SW 1271 (cell line): Measurements from ENCODE around the gene TINCR.
"Not testable (repeated sequence)": the region's sequence is repeated elsewhere in the genome, so short reads cannot be mapped to it uniquely, and the experiment has no call there.

Source experiments
- DNase-seq, 2 experiments: peaks; one replicate each; lab custom pipeline; 2025; lab: John Stamatoyannopoulos, UW

TINCR gene

DNA sequence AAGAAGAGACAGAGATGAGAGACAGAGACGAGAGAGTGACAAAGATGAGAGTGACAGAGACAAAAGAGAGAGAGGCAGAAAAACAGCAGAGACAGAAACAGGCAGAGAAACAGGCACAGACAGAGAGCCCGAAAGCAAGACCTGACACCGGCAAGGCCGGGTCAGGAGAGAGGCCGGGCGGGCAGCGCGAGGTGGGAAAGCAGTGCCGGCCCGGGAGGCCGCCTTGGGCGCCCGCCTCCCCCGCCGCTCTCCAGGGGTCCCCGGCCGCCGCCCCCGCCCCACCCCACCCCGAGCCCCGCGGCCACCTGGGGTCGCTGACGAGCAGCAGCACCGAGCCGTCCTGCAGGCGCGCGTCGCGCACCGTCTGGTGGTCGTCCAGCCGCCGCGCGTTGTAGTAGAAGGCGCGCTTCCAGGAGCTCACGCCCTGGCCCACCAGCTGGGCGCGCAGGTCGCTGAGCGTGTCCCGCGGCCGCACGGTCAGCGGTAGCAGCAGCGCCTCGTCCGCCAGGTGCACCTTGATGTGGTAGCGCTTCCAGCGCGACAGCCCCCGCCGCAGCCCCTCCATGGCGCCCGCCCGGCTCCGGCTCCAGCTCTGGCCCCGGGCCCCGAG, at the start of gene TINCR:
Gene TINCR, minus strand, starts transcription at position 594 of the 610 bp plus-strand sequence.
- DNase-seq, result no peak

DNA sequence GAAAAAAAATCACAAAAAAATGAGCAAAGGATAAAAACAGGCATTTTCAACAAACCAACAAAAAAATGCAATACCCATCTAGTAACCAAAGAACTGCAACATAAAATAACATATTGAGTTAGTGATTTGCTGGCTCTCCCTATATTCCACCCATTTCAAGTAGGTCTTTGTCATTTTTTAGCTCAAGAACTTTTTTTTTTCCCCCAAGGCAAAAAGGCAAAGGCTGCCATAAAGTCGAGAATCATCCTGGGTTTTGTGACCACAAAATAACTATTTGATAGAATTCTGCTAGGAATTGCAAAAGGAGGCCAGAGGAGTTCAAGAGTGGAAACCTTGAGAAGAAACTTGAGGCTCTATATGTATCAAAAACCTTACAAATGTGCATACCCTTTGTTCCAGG, 49.3 kb upstream of the TINCR start:
- no peak for DNase-seq

DNA sequence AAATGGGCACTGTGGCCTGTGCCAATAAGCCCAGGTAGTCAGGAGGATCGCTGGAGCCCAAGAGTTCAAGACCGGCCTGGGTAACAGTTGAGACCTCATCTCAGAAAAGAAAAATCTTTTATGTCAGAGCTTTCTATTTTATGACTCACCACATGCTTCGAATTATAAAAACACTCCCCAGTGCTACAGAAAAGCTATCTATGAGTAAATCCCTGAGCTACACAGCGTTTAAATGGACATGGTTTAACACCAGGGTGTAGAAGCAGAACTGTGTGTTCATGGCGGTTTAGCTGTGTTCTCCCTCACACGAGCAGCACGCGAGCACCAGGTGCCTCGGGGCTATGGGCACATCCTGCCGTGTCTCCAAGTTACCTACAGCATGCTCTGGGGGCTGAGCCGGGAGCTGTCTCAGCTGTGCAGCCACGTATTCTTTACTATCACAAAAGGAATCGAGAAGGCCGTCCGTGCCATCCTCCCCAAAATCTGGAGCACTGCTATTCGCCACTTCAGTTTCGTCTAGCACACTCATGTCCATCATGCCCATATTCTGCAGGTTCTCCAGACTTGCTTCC, 48.1 kb upstream of the TINCR start:
- no peak for DNase-seq

DNA sequence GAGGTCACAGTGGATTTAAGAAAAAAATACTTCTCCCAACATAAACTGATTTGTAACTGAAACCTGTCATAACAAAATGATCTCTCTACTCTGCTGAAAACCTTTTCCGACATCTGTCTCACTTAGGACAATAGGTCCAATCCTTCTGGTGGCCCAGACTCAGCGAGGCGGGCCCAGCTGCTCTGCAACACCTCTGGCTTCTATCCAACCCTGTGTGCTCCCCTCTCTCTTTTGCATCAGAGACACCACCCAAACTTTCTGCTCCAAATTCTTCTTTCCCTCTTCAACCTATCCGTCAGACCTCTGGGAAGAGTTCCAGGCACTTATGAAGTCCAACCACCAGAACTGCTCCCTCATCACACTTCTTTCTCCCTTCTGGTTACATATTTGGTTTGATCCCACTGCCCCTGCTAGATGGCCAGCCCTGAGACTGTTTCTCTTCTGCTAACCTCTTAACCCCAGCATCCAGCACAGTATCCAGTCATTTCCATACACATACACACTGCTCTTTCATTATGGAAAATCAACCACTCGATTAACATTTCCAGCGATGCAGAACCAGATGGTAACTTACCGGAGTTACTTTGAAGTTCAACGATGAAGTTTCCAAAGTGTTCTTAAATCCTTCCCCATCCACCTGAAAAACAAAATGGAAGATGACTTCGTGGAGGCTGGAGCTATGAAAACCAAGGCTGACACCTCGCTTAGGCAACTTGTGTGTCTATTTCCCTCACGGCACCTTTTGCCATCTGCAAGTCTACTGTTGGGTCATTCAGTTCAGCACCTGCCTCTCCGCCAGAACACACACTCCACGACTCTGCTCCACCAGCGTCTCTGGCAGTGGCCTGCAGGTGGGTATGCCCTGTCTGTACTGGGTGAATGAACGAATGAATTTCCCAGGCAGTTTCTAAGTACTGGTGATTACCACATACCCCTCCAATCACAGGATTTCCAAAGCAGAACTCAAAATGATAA, 45.4 kb upstream of the TINCR start:
- no peak for DNase-seq

DNA sequence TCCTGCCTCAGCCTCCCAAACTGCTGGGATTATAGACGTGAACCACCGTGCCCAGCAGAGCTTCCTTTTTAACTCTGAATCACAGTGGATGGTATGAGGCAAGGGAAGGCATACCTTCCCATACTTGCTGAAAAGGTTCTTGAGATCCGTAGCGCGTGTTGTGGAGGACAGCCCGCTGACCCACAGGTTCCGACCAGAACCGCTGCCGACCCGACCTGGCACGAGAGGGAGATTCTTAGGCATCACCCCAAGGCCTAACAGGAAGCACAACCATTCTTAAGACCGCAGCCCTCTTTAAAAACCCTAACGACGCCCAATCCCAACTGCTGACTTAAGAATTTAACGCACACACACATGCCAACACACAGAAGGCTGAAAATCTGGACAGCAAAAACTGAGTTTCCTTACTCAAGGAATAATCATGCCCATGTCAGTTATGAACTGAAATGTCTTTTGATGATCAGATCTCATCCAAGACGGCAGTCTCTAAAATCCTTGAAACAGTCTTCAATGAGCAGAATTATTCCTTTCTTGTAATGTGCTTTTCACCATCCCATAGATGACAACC, 42.2 kb upstream of the TINCR start:
- DNase-seq, result no peak

DNA sequence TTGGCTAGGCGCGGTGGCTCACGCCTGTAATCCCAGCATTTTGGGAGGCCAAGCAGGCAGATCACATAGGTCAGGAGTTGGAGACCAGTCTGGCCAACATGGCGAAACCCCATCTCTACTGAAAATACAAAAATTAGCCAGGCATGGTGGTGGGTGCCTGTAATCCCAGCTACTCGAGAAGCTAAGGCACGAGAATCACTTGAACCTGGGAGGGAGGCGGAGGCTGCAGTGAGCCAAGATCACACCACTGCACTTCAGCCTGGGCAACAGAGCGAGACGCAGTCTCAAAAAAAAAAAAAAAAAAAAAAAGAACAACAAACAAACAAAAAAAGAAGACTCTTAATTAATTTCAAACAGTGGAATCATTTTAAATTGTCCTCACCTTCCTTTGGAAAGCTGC, 41.0 kb upstream of the TINCR start:
- DNase-seq, result not testable (repeated sequence)

DNA sequence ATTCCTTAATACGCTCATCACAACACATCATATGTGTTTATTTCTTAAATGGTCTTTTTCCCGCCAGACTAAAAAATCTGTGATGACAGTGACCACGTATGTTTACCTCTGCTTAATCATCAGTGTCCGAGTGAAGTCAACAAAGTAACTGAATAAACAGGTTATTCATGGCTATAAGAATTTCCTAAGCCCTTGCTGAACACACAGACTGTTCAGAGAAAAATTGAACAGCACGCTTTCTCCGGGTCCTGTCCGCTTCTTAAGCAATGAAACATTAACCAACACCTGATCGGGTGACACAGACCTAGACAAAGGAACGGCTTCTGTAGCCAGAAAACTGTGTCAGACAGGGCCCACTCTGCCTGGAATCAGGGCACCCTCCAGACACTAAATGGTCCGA, 40.5 kb upstream of the TINCR start:
- DNase-seq, result no peak

DNA sequence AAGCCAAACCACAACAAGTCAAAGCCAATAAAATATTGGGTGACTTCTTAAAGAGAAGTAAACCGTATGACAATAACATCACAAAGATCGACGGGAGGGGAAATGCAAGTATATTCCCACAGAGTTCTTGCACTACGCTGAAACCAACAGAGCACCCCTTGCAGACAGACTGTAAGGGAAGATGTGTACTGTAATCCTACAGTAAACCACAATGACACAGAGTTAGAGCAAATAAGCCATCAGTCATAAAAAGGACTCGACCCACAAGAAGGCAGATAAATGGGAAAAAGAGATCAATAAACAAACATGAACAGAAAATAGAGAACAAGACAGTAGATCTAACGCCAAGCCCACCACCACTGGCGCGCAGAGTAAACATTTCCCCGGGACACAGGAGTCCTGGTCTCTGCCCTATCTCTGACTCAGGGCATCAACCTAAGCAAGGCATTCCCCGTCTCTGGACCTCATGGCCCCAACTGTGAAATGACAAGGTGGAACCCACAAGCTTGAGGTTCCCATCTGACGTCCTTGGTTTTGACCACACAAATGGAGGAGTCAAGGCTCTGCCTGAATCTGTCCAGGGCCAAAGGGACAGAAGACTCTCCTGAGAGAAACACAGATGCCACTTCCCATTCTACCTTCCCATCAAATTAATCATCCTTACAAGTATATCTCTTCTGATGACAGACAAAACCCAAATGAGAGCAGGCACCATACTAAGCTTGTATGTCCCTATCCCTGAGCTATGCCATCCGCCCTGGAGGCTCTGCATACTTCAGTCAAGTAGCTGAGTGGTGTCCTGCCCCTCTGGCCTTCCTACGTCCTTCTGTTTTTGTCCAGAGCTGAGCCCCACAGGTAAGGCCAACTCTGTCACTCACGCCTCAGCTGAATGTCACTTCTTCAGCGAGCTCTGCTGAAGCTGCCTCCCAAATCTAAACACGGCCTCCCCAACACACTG, 39.8 kb upstream of the TINCR start:
- no peak for DNase-seq

DNA sequence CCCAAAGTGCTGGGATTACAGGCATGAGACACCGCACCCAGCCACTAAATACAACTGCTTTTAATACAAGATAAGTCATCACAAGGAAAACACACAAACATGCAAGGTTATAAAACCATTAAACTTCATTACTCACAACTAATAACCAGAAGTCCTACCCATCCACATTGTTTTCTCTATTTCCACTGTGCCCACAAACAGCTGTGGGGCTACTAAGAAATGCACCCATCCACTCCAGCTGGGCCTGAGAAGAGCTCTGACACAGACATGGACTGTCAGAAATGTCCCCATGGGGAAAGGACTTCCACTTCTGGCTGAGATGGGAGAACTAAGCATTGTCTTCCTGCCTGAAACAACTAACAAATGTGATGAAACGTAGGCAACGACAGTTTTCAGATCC, 37.6 kb upstream of the TINCR start:
- no peak for DNase-seq

DNA sequence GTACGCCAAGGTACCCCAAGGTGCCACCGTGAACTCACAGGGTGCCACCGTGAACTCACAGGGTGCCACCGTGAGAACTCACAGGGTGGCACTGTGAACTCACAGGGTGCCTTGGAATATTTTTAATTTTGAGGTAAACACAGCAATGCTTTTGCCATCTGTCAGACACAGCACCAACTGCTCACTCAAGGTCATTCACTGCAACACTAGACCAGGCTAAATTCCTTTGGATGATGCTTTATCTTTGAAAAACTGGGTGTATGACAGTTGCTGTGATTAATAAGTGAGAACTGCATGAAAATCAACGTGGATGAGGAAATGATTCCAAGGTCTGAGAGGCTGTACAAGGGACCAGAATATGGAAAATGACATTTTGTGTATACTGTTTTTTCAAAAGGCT, 35.9 kb upstream of the TINCR start:
- no peak for DNase-seq

DNA sequence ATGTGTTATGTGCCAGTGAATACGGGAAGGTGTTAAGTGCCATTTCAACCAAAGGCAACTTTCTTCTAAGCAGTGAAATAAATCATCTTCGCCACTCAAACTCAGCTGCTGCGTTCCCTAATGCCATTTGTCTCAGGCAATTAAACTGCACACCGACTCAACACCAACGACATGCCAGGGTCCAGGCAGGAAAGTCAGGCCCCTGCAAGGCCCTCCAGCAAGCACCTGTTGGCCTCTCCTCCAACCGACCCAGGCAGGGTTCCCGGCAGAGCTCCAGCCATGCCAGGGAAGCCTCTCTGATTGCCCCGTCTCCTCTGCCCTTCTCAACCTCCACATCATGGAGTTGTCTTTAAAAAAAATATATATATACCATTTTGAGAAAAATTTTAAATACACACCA, 33.0 kb upstream of the TINCR start:
- no peak for DNase-seq

DNA sequence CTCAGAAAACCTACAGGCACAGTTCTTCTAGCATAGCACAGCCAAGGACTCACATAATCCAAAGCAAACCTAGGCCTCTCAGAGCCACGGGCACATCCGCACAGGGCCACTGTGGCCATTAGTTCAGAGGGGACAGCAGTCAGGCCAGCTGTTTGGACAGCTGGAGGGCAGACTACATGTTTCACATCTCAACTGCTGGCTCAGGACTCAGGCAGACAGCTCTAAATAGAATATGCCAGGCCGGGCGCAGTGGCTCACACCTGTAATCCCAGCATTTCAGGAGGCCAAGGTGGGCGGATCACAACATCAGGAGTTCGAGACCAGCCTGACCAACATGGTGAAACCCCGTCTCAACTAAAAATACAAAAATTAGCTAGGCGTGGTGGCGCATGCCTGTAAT, 28.0 kb upstream of the TINCR start:
- DNase-seq, result no peak

DNA sequence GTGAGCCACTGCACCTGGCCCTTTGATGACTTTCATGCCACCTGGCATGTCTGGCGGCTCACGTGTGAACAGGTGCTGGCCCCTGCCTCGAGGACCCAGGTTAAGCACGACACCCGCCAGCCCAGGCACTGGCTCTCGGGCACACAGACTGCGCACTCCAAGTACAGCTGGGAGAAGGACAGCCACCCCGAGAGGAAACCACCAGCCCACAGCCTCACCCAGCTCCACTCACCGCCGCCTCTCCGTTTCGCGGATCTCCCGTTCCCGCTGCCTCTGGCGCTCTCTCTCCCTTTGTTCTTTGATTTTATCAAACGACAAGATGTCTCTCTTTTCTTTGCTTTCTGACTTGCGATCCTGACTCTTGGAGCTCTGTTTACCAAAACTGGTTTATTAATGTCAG, 27.4 kb upstream of the TINCR start:
- DNase-seq, result no peak

DNA sequence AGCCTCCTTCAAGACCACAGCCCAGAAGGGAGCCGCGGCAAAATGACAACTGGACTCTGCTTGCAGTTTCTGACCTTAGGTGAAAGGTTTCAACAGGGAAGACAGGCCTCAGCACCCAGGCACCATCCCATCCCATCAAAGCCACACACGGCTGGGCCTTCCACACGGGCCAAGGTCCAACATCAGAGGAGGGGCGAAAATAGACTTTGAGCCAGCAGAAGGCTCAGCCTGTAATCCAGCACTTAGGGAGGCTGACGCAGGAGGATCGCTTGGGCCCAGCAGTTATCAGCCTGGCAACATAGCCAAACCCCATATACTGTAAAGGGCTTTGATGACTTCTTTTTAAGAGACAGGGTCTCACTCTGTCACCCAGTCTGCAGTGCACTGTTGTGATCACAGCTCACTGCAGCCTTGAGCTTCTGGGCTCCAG, 26.8 kb upstream of the TINCR start:
- no peak for DNase-seq

DNA sequence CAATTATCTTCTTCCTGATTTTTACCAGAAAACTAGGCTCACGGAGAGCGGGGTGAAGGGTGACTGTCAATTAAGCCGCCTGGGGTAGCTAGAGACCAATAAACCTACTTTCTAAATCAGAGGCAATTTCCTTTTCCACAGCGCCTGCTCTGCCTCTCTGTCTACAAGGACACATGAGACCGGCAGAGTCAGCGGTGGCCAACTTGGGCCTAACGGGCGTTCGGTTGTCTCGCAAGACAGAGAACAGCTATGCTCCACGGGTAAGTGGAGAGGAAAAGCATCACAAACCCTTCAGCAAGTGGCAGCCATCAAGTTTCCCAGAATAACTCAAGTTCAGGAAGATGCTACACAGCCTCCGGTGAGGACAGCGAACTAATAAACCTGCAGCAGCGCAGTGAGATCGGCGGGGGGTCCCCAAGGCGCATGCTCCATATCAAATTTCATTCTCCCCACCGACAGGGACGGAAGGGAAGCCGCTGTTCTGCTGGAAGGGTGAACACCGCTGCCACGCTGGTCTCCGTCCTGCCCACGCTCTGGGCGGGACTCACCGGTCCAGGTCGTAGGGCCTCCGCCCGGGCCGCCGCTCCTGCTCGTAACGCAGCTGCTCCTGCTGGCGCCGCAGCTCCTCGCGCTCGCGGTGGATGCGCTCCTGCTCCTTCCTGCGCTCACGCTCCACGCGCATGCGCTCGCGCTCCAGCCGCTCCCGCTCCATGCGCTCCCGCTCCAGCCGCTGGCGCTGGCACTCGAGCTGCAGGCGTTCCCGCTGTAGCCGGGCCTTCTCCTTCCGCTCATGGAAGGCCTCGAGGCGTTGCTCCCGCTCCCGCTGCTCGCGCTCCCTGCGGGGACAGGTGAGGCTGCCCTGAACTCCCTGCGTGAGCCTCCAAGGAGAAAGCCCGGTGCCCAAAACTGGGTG, 25.8 kb upstream of the TINCR start:
- no peak for DNase-seq

DNA sequence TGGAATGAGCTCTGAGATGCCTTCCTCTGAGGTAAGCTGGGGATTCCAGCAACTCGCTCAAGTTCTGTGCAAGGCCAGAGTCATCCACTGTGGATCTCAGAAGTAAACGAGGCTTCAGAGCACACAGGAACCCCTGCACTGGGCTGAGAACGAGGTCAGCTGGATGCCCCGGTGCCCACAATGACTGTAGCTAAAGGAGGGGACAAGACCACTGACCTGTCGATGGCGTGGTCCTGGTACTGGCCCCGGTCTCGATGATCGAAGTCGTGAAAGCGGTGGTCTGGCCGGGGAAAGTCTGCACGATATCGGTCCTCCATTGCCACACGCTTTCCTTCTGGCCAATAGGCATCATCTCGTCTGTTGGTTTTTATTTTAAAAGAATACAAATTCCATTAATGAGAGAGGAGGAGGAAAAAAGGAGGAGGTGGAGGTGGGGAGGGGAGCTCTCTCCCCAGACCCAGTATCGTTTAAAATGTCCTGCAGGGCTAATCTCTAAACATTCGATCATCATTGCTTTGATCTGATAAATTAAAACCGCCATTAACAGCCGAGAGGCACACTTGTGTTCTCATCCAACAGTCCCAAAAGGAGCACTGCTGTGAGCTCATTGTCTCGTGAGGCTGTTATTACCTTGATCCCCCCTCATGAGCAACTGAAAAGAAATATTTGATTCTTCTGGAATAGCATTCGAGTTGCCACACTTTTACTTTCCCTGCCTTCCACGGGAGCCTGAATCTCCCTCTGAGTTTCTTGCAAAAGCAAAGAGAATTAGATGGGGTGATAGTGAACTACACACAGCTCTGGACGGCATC, 25.0 kb upstream of the TINCR start:
- no peak for DNase-seq

DNA sequence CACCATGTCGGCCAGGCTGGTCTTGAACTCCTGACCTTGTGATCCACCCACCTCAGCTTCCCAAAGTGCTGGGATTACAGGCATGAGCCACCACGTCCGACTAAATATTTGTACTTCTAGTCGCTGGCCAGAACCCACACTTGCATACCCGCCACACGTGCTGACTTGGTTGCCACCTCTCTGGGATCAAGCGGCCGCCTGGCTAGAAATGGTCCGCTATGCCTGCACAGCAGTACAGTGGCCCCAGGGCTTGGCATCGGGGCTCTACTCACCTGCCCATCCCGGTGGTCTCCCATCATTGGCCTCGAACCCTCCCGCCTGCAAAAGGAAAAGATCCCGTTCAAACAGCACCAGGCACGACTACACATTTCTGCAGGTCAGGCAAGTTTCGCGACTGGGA, 23.7 kb upstream of the TINCR start:
- DNase-seq, result no peak

DNA sequence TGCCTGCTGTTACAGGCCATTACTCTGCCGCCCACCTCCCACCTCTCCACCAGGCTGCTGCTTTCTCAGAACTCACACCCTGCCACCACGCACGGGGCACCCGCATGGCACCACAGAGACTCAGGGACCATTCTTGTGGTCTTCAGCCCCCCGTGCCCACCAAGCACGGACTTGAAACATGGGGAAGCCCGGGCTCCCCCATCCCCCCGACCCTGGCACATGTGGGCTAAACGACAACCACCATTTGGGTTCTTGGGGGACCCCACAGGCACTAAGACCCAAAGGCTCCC, 23.1 kb upstream of the TINCR start:
- DNase-seq, result no peak

DNA sequence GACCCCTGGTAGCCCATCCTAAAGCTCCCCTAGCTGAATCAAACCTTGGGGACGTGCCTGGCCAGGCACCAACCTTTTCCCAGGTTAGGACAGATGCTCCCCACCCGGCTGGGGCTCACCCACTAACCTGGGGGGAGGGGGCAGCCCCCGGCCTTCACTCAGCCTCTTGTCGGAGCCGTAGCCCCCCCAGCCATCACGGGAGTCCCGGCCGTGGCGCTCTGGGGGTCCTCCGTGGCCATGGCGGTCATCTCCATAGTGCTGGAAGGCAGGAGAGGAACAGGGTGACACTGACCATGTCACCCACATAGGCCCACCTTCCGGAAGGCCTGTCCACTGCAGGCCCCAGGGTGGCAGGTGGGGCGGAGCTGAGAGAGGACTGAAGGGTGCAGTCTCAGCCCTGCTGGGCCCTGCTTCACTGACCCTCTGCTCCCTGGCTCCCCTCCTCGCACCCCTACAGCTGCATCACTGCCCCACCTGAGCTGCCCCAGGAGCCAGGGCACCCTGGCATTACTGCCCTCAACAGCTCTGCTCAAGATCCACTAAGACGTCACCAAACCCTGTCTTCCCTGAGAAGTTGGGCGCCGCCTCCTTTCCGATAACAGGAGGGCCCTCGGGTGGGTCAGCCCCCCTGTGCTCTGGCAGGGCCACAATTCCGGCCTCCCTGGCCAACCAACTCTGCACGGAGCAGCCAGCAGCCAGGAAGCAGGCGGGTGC, 22.6 kb upstream of the TINCR start:
- no peak for DNase-seq
